H1 (cell line): ENCODE results near the gene FIGNL1. TPM values are rescaled to one million over a fixed set of nuclear protein-coding genes. Genes with fewer than 3 reads are reported as not detected.

ENCODE experiments used
- CTCF ChIA-PET: fragments of 300-600 bp; sonication (Branson Sonifier 250); formaldehyde crosslinking; loops from one replicate; lab custom pipeline; 2021; ENCODE audit not compliant: partially characterized antibody; lab: Charles Lee
- POLR2A ChIA-PET: fragments of 300-600 bp; sonication (Branson Sonifier 250); formaldehyde crosslinking; loops from one replicate; lab custom pipeline; 2021; ENCODE audit warnings: inconsistent platforms; ENCODE audit not compliant: partially characterized antibody; lab: Charles Lee
- DNase-seq, 2 experiments: peaks; one replicate each; pipeline versions ENCODE4 v3.0.0 to v3.0.0-alpha.2; 2010 to 2022; ENCODE audit warnings: low spot score in 2 of 2, low read depth in 1 of 2, mixed read lengths in 1 of 2
- FAIRE-seq: peaks from 2 replicates; lab custom pipeline; 2011; peaks lifted over from hg19 to GRCh38; lab: Jason Lieb, UNC
- H2AFZ ChIP-seq: 2 replicates; pipeline ENCODE4 v1.8.1; 2012; ENCODE audit warnings: low read length, inconsistent platforms
- H2AK5ac ChIP-seq: 2 replicates; pipeline ENCODE4 v1.6.1; 2013; ENCODE audit warnings: low read depth, low read length
- H2BK120ac ChIP-seq: replicated peaks from 2 replicates; pipeline ENCODE3; 2013; ENCODE audit warnings: low read depth, low read length, inconsistent platforms
- H2BK12ac ChIP-seq: 2 replicates; pipeline ENCODE4 v1.6.1; 2013; ENCODE audit warnings: low read depth, low read length
- H2BK15ac ChIP-seq: 2 replicates; pipeline ENCODE4 v1.6.1; 2013; ENCODE audit warnings: low read length
- H2BK20ac ChIP-seq: 2 replicates; pipeline ENCODE4 v1.6.1; 2013; ENCODE audit warnings: low read length
- H2BK5ac ChIP-seq: 2 replicates; pipeline ENCODE4 v1.6.1; 2013; ENCODE audit warnings: low read depth, low read length
- H3K14ac ChIP-seq: 2 replicates; pipeline ENCODE4 v1.6.1; 2013; ENCODE audit warnings: inconsistent platforms; ENCODE audit not compliant: insufficient read length
- H3K18ac ChIP-seq: 2 replicates; pipeline ENCODE4 v1.6.1; 2013; ENCODE audit warnings: low read length; ENCODE audit errors: extremely low read depth
- H3K23ac ChIP-seq: 2 replicates; pipeline ENCODE4 v1.6.1; 2013; ENCODE audit warnings: inconsistent platforms; ENCODE audit not compliant: insufficient read length
- H3K23me2 ChIP-seq: 2 replicates; pipeline ENCODE4 v1.6.1; 2013; ENCODE audit warnings: low read depth, low read length
- H3K27ac ChIP-seq: 2 replicates; pipeline ENCODE4 v1.6.1; 2011; ENCODE audit warnings: low read depth, low read length, inconsistent platforms
- H3K27me3 ChIP-seq, 4 experiments: replicated peaks in 1 of 4; 1 replicate in 1 of 4; 2 replicates in 3 of 4; pipeline versions ENCODE4 v1.6.1 to v1.8.1; 2011 to 2013; ENCODE audit warnings: low read length in 3 of 4, mild to moderate bottlenecking in 3 of 4, inconsistent platforms in 2 of 4, mixed read lengths in 2 of 4, moderate library complexity in 1 of 4; ENCODE audit not compliant: control insufficient read depth in 3 of 4, insufficient read depth in 3 of 4; ENCODE audit errors: extremely low read depth in 1 of 4
- H3K36me3 ChIP-seq, 4 experiments: 2 replicates each; pipeline versions ENCODE4 v1.6.1 to v1.8.1; 2011 to 2013; ENCODE audit warnings: mild to moderate bottlenecking in 4 of 4, low read length in 3 of 4, moderate library complexity in 2 of 4, control low read depth in 1 of 4, inconsistent platforms in 1 of 4; ENCODE audit not compliant: insufficient read depth in 4 of 4, control insufficient read depth in 2 of 4
- H3K4ac ChIP-seq: replicated peaks from 2 replicates; pipeline ENCODE3; 2013; ENCODE audit warnings: low read length, low read depth, mixed read lengths, inconsistent platforms; ENCODE audit not compliant: insufficient read length
- H3K4me1 ChIP-seq, 4 experiments: replicated peaks in 1 of 4; 1 replicate in 1 of 4; 2 replicates in 3 of 4; pipeline versions ENCODE4 v1.6.1 to v1.8.1; 2011 to 2013; ENCODE audit warnings: low read length in 3 of 4, inconsistent platforms in 2 of 4, mixed read lengths in 1 of 4; ENCODE audit not compliant: insufficient read depth in 4 of 4, control insufficient read depth in 3 of 4
- H3K4me2 ChIP-seq, 2 experiments: 2 replicates each; pipeline versions ENCODE4 v1.6.1 to v1.8.1; 2011 to 2013; ENCODE audit warnings: low read depth in 2 of 2, low read length in 2 of 2, control low read depth in 1 of 2, inconsistent platforms in 1 of 2, mild to moderate bottlenecking in 1 of 2; ENCODE audit not compliant: insufficient read depth in 1 of 2
- H3K4me3 ChIP-seq, 4 experiments: fragments of 200-600, 300-600 bp in 1 of 4; sonication (generic), shearing (Covaris generic), sonication (Bioruptor Twin) in 1 of 4; 2 replicates each; pipeline versions ENCODE4 v1.5.1 to v1.8.1; 2011 to 2016; ENCODE audit warnings: low read length in 4 of 4, low read depth in 3 of 4, control low read depth in 2 of 4, inconsistent platforms in 2 of 4, mild to moderate bottlenecking in 2 of 4, mixed read lengths in 1 of 4, moderate library complexity in 1 of 4; ENCODE audit not compliant: insufficient read depth in 2 of 4; ENCODE audit errors: extremely low read depth in 1 of 4
- H3K56ac ChIP-seq: replicated peaks from 2 replicates; pipeline ENCODE3; 2013; ENCODE audit warnings: low read depth, mild to moderate bottlenecking, mixed read lengths, low read length, inconsistent platforms; ENCODE audit not compliant: insufficient read length
- H3K79me1 ChIP-seq: 2 replicates; pipeline ENCODE4 v1.6.1; 2013; ENCODE audit warnings: low read depth, low read length, control low read depth
- H3K79me2 ChIP-seq, 2 experiments: 2 replicates each; pipeline versions ENCODE4 v1.6.1 to v1.8.1; 2012 to 2013; ENCODE audit warnings: low read length in 2 of 2, mild to moderate bottlenecking in 2 of 2, inconsistent platforms in 1 of 2; ENCODE audit not compliant: insufficient read depth in 2 of 2, control insufficient read depth in 1 of 2
- H3K9ac ChIP-seq, 4 experiments: replicated peaks in 1 of 4; 1 replicate in 1 of 4; 2 replicates in 3 of 4; pipeline versions ENCODE4 v1.6.1 to v1.8.1; 2011 to 2013; ENCODE audit warnings: low read depth in 3 of 4, low read length in 3 of 4, control low read depth in 2 of 4, mild to moderate bottlenecking in 2 of 4, moderate library complexity in 2 of 4, inconsistent platforms in 1 of 4; ENCODE audit errors: extremely low read depth in 1 of 4
- H3K9me3 ChIP-seq, 2 experiments: 2 replicates each; pipeline versions ENCODE4 v1.6.1 to v1.8.1; 2012 to 2013; ENCODE audit warnings: mild to moderate bottlenecking in 2 of 2, moderate library complexity in 2 of 2, control low read depth in 1 of 2, inconsistent platforms in 1 of 2, low read depth in 1 of 2, low read length in 1 of 2, mixed read lengths in 1 of 2; ENCODE audit not compliant: insufficient read depth in 2 of 2
- H4K20me1 ChIP-seq, 2 experiments: replicated peaks in 1 of 2; 2 replicates each; pipeline versions ENCODE3 to v1.8.1; 2011 to 2013; ENCODE audit warnings: inconsistent platforms in 2 of 2, low read length in 2 of 2, mild to moderate bottlenecking in 1 of 2; ENCODE audit not compliant: insufficient read depth in 2 of 2, control insufficient read depth in 1 of 2
- H4K5ac ChIP-seq: 2 replicates; pipeline ENCODE4 v1.6.1; 2013; ENCODE audit warnings: low read length, low read depth, mixed read lengths, inconsistent platforms; ENCODE audit not compliant: insufficient read length
- H4K8ac ChIP-seq: 2 replicates; pipeline ENCODE4 v1.8.0; 2013; ENCODE audit warnings: mild to moderate bottlenecking, moderate library complexity, low read length, inconsistent platforms; ENCODE audit not compliant: insufficient read depth; ENCODE audit errors: extremely low read depth
- H4K91ac ChIP-seq: replicated peaks from 2 replicates; pipeline ENCODE3; 2013; ENCODE audit warnings: low read length, mixed read lengths, inconsistent platforms; ENCODE audit not compliant: insufficient read length
- BACH1 ChIP-seq: IDR thresholded peaks from 2 replicates; pipeline ENCODE4 v1.6.1; 2012; ENCODE audit warnings: low read length, improper control_type of control experiment
- CTBP2 ChIP-seq: IDR thresholded peaks from 2 replicates; pipeline ENCODE4 v1.7.0; 2011; ENCODE audit warnings: borderline replicate concordance, mild to moderate bottlenecking, moderate library complexity, mixed read lengths, low read length; ENCODE audit not compliant: insufficient read depth, insufficient read length
- E2F6 ChIP-seq: IDR thresholded peaks from 2 replicates; pipeline ENCODE4 v1.6.1; 2012; ENCODE audit warnings: inconsistent platforms
- EZH2 ChIP-seq: fragments of 200-600 bp; sonication (generic); IDR thresholded peaks from 2 replicates; pipeline ENCODE4 v1.7.1; 2012; ENCODE audit warnings: low read depth, mild to moderate bottlenecking, moderate library complexity, low read length, inconsistent platforms; ENCODE audit not compliant: severe bottlenecking
- FOSL1 ChIP-seq: IDR thresholded peaks from 2 replicates; pipeline ENCODE4 v1.6.1; 2011; ENCODE audit warnings: mild to moderate bottlenecking, low read depth, low read length, moderate library complexity; ENCODE audit not compliant: insufficient read depth
- NANOG ChIP-seq: IDR thresholded peaks from 2 replicates; pipeline ENCODE4 v1.6.1; 2011; ENCODE audit warnings: low read length, low read depth, mild to moderate bottlenecking, inconsistent platforms; ENCODE audit not compliant: insufficient read depth, poor library complexity, severe bottlenecking
- PHF8 ChIP-seq: fragments of 200-600 bp; sonication (generic); conservative IDR thresholded peaks from 2 replicates; pipeline ENCODE4 v1.7.1; 2012; ENCODE audit warnings: low read depth, mild to moderate bottlenecking, inconsistent platforms, low read length, moderate library complexity
- SP4 ChIP-seq: IDR thresholded peaks from 2 replicates; pipeline ENCODE4 v1.6.1; 2012; ENCODE audit warnings: low read length, inconsistent platforms
- SUZ12 ChIP-seq: fragments of 200-600 bp; sonication (generic); IDR thresholded peaks from 2 replicates; pipeline ENCODE4 v1.6.1; 2012; ENCODE audit warnings: mild to moderate bottlenecking, inconsistent platforms, low read length, moderate library complexity, mixed read lengths
- TAF7 ChIP-seq: optimal IDR thresholded peaks from 2 replicates; pipeline ENCODE3; 2011; ENCODE audit warnings: low read depth, mild to moderate bottlenecking, inconsistent platforms, low read length, moderate library complexity, borderline replicate concordance
- TCF12 ChIP-seq: IDR thresholded peaks from 2 replicates; pipeline ENCODE4 v1.6.1; 2011; ENCODE audit warnings: low read depth, mild to moderate bottlenecking, low read length
- WGBS, 2 experiments: shearing (Covaris generic) in 1 of 2; methylation state at CpG; one replicate each; pipeline versions ENCODE4 v1.1.6 to v1.1.7; 2013 to 2015; ENCODE audit warnings: low lambda C conversion rate in 2 of 2, mixed read lengths in 2 of 2, inconsistent platforms in 1 of 2, low coverage in 1 of 2, missing lambda C conversion rate in 1 of 2; ENCODE audit not compliant: insufficient replicate concordance in 2 of 2, insufficient coverage in 1 of 2, insufficient read length in 1 of 2; ENCODE audit errors: extremely low coverage in 1 of 2, missing lambda C conversion rate in 1 of 2; 5-methylcytosine and 5-hydroxymethylcytosine counted together
- polyA plus RNA-seq, 7 experiments: library from polyadenylated mRNA; depleted of rRNA in 3 of 7; stranded (reverse) in 5 of 7; unstranded in 2 of 7; fragments of >200 nt in 5 of 7; fragments of 200-250 nt in 2 of 7; gene quantifications; 1 replicate in 5 of 7; 2 replicates in 1 of 7; 4 replicates in 1 of 7; pipeline versions ENCODE4 v1.2.1 to v1.2.3, GENCODE V29; 2011 to 2013; ENCODE audit warnings: missing spikeins in 2 of 7, mixed read lengths in 2 of 7
- total RNA-seq: library from RNA; stranded (reverse); fragmentation: NEBNext Ultra II Directional; extraction: Animal tissue kit (Norgen Biotek cat#: 25700); gene quantifications from 2 replicates; pipeline ENCODE4 v1.2.1, GENCODE V29; 2021
- TF ChIP-seq, protein P1 (sequence below): IDR thresholded peaks from 2 replicates; pipeline ENCODE4 v1.6.1; 2012; ENCODE audit warnings: inconsistent platforms
- TF ChIP-seq, protein P2 (sequence below): IDR thresholded peaks from 2 replicates; pipeline ENCODE4 v1.6.1; 2011; ENCODE audit warnings: low read depth, mild to moderate bottlenecking, low read length; ENCODE audit not compliant: insufficient read depth

The FIGNL1 gene
- total and polyA plus RNA-seq, 2 of the 8 experiments (the other 6 are each of a cell fraction or from before 2014, with no cell fraction given) = 6.5 to 9.9 TPM

DNA sequence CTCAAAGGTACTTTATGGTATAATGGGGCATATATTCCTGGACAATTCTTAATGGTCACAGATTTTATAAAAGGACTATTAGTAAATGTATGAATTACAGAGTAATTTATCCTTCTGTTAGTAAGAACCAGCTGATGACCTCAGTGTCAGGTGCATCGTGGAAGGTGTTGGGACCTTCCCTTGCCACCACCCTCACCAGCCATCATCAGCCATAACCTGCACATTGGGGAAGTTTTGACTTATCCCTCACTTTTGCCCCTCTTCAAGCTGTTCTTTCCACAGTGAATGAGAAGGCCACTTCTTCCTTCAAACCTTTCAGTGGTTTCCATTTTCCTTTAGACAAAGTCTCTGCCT, 52.2 kb downstream of the FIGNL1 start:
- no peak overlapping the region for H4K91ac ChIP-seq
- no peak overlapping the region for H3K4me2 ChIP-seq
- H4K20me1 ChIP-seq = no peaks in the 10 kb centered on the region
- H4K8ac ChIP-seq = no peak overlapping the region
- H3K9ac ChIP-seq = no peak overlapping the region
- FAIRE-seq = no peak
- no peak for DNase-seq
- H2AFZ ChIP-seq = no peak overlapping the region
- no peaks in the 10 kb centered on the region for H3K79me1 ChIP-seq
- no peaks in the 10 kb centered on the region for H3K36me3 ChIP-seq
- H2AK5ac ChIP-seq = no peak overlapping the region
- no peak overlapping the region for H3K14ac ChIP-seq
- H2BK12ac ChIP-seq = no peak overlapping the region
- H3K23me2 ChIP-seq = no peaks in the 10 kb centered on the region
- ChIA-PET POLR2A (no interaction called here), CTCF (no interaction called here)
- H3K4me1 ChIP-seq = peaks cover 0 to 2% (median 0%) of the 10 kb centered on the region in 4 experiments; a peak in 1 of 7 replicates
- H2BK5ac ChIP-seq = no peak overlapping the region
- H3K4me3 ChIP-seq = no peak overlapping the region
- H3K79me2 ChIP-seq = no peaks in the 10 kb centered on the region
- H3K56ac ChIP-seq = no peak overlapping the region
- H3K18ac ChIP-seq = no peak overlapping the region
- H3K27ac ChIP-seq = no peak overlapping the region
- H3K4ac ChIP-seq = no peak overlapping the region
- H3K27me3 ChIP-seq = no peaks in the 10 kb centered on the region
- no peak overlapping the region for H2BK20ac ChIP-seq
- H2BK15ac ChIP-seq = no peak overlapping the region
- no peaks in the 10 kb centered on the region for H3K9me3 ChIP-seq
- H2BK120ac ChIP-seq = no peak overlapping the region
- 82% methylated on average over 1 of the region's 1 CpG; no CpG with 5 or more reads in 1 of the 2 experiments for WGBS, 2 experiments
- H3K23ac ChIP-seq = no peak overlapping the region
- H4K5ac ChIP-seq = no peak overlapping the region
- TF ChIP-seq BACH1 = no peak
- TF ChIP-seq SP4 = no peak
- TF ChIP-seq, protein P1, sequence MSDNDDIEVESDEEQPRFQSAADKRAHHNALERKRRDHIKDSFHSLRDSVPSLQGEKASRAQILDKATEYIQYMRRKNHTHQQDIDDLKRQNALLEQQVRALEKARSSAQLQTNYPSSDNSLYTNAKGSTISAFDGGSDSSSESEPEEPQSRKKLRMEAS = no peak
- no peak for TF ChIP-seq SUZ12
- TF ChIP-seq TCF12 = no peak
- TF ChIP-seq EZH2 = no peak
- TF ChIP-seq PHF8 = no peak
- no peak for TF ChIP-seq NANOG
- no peak for TF ChIP-seq TAF7
- TF ChIP-seq FOSL1 = no peak
- TF ChIP-seq E2F6 = no peak
- TF ChIP-seq, protein P2, sequence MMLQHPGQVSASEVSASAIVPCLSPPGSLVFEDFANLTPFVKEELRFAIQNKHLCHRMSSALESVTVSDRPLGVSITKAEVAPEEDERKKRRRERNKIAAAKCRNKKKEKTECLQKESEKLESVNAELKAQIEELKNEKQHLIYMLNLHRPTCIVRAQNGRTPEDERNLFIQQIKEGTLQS = no peak
- no peak for TF ChIP-seq CTBP2
